Measurements from ENCODE around the gene HSDL1.

DNA sequence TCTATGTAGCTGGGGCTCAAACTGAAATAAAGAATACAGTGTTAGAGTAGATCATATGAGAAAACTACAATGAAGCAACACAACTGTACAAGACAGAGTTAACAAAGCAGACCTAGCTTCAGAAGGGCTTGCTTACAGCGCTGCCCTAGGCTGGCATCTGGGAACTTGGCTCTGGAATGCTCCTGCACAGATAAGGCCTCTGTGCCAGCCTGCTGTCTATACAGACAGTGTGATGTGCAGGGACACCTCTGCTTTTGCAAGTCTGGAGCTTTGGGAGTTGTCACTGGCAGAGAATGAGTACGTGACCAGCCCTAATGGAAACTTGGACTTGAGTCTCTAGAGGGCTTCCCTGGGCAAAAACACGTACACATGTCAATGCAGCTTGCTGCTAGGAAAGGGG is 70.3 kb downstream of the HSDL1 start:
- TF ChIP-seq GATA3 (IDR thresholded peaks at IDR 0.05; ENCODE audit: low read depth, low read length) = no peak
- TF ChIP-seq GATA2 (IDR thresholded peaks at IDR 0.05; ENCODE audit: low read depth, low read length) = no peak

Measured in SH-SY5Y (cell line).